CD14-positive monocyte (primary cell): ENCODE data around the gene LRIT1. TPM values are rescaled to one million over a fixed set of nuclear protein-coding genes. Genes with fewer than 3 reads are reported as not detected.

ENCODE experiments used
- DNase-seq, 3 donors: peaks; one replicate each; pipeline ENCODE4 v3.0.0-alpha.2; 2011 to 2022
- H2AFZ ChIP-seq: 2 replicates; pipeline ENCODE4 v1.6.0; 2012; ENCODE audit warnings: mild to moderate bottlenecking, low read depth, low read length, inconsistent platforms; ENCODE audit not compliant: insufficient read depth, poor library complexity, severe bottlenecking
- H3K27ac ChIP-seq, 2 donors: 1 replicate in 1 of 2; 2 replicates in 1 of 2; pipeline ENCODE4 v1.5.1; 2012 to 2013; ENCODE audit warnings: low read length in 2 of 2, control low read depth in 1 of 2, inconsistent platforms in 1 of 2, low read depth in 1 of 2, mild to moderate bottlenecking in 1 of 2
- H3K27me3 ChIP-seq, 2 donors: one replicate each; pipeline versions ENCODE4 v1.6.0 to v1.6.1; 2011 to 2013; ENCODE audit warnings: low read length in 2 of 2; ENCODE audit not compliant: control insufficient read depth in 2 of 2, insufficient read depth in 2 of 2
- H3K36me3 ChIP-seq, 2 donors: replicated peaks in 1 of 2; 1 replicate in 1 of 2; 2 replicates in 1 of 2; pipeline versions ENCODE4 v1.5.1 to v1.6.1; 2012 to 2013; ENCODE audit warnings: low read length in 2 of 2, control low read depth in 1 of 2, inconsistent platforms in 1 of 2, mild to moderate bottlenecking in 1 of 2; ENCODE audit not compliant: insufficient read depth in 2 of 2, control insufficient read depth in 1 of 2
- H3K4me1 ChIP-seq, 2 donors: 1 replicate in 1 of 2; 2 replicates in 1 of 2; pipeline versions ENCODE4 v1.5.1 to v1.6.1; 2012 to 2013; ENCODE audit warnings: low read length in 2 of 2, control low read depth in 1 of 2, inconsistent platforms in 1 of 2, mild to moderate bottlenecking in 1 of 2, moderate library complexity in 1 of 2; ENCODE audit not compliant: insufficient read depth in 2 of 2, control insufficient read depth in 1 of 2
- H3K4me2 ChIP-seq: replicated peaks from 2 replicates; pipeline ENCODE3; 2012; ENCODE audit warnings: low read length, moderate library complexity, mild to moderate bottlenecking; ENCODE audit not compliant: poor library complexity, severe bottlenecking; ENCODE audit errors: extremely low read depth
- H3K4me3 ChIP-seq, 3 experiments: fragments of 200-600 bp in 1 of 3; sonication (generic) in 1 of 3; replicated peaks in 1 of 3; 1 replicate in 2 of 3; 2 replicates in 1 of 3; pipeline ENCODE4 v1.5.1; 2011 to 2013; ENCODE audit warnings: low read length in 3 of 3, mild to moderate bottlenecking in 3 of 3, control low read depth in 2 of 3, low read depth in 2 of 3, inconsistent platforms in 1 of 3, moderate library complexity in 1 of 3
- H3K79me2 ChIP-seq: 2 replicates; pipeline ENCODE4 v1.6.0; 2012; ENCODE audit warnings: mild to moderate bottlenecking, control low read depth, inconsistent platforms, low read length, moderate library complexity; ENCODE audit not compliant: insufficient read depth
- H3K9ac ChIP-seq: 2 replicates; pipeline ENCODE4 v1.6.0; 2017; ENCODE audit warnings: low read length, mild to moderate bottlenecking; ENCODE audit not compliant: insufficient read depth, poor library complexity, severe bottlenecking
- H3K9me3 ChIP-seq, 2 donors: replicated peaks in 1 of 2; 1 replicate in 1 of 2; 2 replicates in 1 of 2; pipeline versions ENCODE4 v1.5.1 to v1.6.1; 2012 to 2013; ENCODE audit warnings: low read length in 2 of 2, control low read depth in 1 of 2; ENCODE audit not compliant: control insufficient read depth in 1 of 2, insufficient read depth in 1 of 2
- H4K20me1 ChIP-seq: 2 replicates; pipeline ENCODE4 v1.6.0; 2012; ENCODE audit warnings: mild to moderate bottlenecking, low read length, control low read depth, moderate library complexity; ENCODE audit not compliant: insufficient read depth
- H3K27ac Mint-ChIP-seq, 7 donors: one replicate each; pipeline ENCODE4 v1.8.0; 2020; ENCODE audit warnings: mild to moderate bottlenecking in 7 of 7, mixed read lengths in 7 of 7, moderate library complexity in 6 of 7, inconsistent platforms in 2 of 7
- H3K27me3 Mint-ChIP-seq, 3 donors: one replicate each; pipeline ENCODE4 v1.8.0; 2021 to 2022; ENCODE audit warnings: low read depth in 3 of 3, mild to moderate bottlenecking in 3 of 3, mixed read lengths in 3 of 3, moderate library complexity in 3 of 3, inconsistent platforms in 1 of 3
- H3K36me3 Mint-ChIP-seq, 2 donors: one replicate each; pipeline ENCODE4 v1.8.0; 2020; ENCODE audit warnings: mixed read lengths in 2 of 2, inconsistent platforms in 1 of 2, mild to moderate bottlenecking in 1 of 2
- H3K4me1 Mint-ChIP-seq: one replicate; pipeline ENCODE4 v1.8.0; 2020; ENCODE audit warnings: mild to moderate bottlenecking, mixed read lengths
- H3K4me3 Mint-ChIP-seq, 2 donors: one replicate each; pipeline ENCODE4 v1.8.0; 2020; ENCODE audit warnings: mild to moderate bottlenecking in 2 of 2, mixed read lengths in 2 of 2, moderate library complexity in 1 of 2
- H3K9me3 Mint-ChIP-seq, 7 donors: one replicate each; pipeline ENCODE4 v1.8.0; 2020 to 2022; ENCODE audit warnings: mixed read lengths in 7 of 7, mild to moderate bottlenecking in 6 of 7, moderate library complexity in 6 of 7, inconsistent platforms in 2 of 7
- CTCF ChIP-seq: fragments of 200-600 bp; IDR thresholded peaks from one replicate; pipeline ENCODE4 v1.8.0; 2022; ENCODE audit warnings: antibody characterized with exemption, mild to moderate bottlenecking
- WGBS: methylation state at CpG from one replicate; pipeline ENCODE4 v1.1.5; 2013; ENCODE audit warnings: missing lambda C conversion rate; ENCODE audit not compliant: insufficient coverage; 5-methylcytosine and 5-hydroxymethylcytosine counted together
- intact Hi-C, 2 donors: fragments of 100-400 bp; cut with micrococcal nuclease; formaldehyde crosslinking; loops; one replicate each; pipeline versions ENCODE4 v1.15.0 to v1.15.1; 2023
- polyA plus RNA-seq, 3 donors: library from polyadenylated mRNA; depleted of rRNA in 1 of 3; unstranded in 2 of 3; stranded (reverse) in 1 of 3; fragments of 300-500 nt in 2 of 3; fragments of >200 nt in 1 of 3; fragmentation: Illumina TruSeq in 2 of 3; gene quantifications; 1 replicate in 2 of 3; 2 replicates in 1 of 3; pipeline ENCODE4 v1.2.3, GENCODE V29; 2012 to 2021

Gene LRIT1
- polyA plus RNA-seq, 3 donors, result not detected

DNA sequence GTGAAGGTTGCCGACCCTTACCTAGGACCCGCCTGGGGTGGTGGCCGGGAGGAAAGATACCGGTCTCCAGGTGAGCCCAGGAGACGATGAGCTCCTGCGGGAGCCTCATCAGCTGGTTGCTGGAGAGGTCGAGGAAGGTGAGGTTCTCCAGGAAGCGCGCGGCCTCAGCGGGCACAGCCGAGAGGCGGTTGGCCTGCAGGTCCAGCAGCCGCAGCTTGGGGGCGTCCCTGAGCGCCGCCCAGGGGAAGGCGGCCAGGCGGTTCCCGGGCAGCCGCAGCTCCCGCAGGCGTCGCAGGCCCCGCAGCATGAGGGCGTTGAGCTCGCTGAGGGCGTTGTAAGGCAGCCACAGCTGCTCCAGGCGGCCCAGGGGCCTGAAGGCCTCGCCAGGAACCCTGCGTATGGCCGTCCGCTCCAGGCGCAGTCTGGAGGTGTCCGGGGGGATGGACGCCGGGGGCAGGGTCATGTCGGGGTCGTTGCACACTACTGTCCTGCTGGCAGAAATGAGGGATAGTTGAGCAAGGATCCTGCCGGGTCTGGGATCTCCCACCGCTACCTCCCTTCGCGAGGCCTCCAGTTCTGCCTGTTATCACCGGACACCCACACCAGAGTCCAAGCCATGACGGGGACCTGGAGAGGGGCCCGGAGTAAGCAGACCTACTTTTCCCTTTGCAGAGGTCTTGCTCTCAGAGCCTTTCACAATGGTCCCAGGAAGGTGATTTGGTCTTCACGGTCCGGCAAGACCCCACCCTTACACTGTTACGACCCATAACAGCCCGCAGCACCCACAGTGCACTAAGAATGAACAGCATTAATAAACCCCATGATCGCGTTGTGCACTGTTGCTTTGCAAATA lies 3.9 kb downstream of the LRIT1 start:
- H3K4me1 Mint-ChIP-seq, result no peaks in the 10 kb centered on the region
- intact Hi-C loops, result no loop called here
- no peak overlapping the region for H3K27ac Mint-ChIP-seq
- H3K9me3 ChIP-seq, result no peaks in the 10 kb centered on the region
- no peak overlapping the region for H3K4me3 ChIP-seq
- no peak overlapping the region for H3K9ac ChIP-seq
- no peak for DNase-seq
- H3K27me3 Mint-ChIP-seq, result peaks cover 4 to 16% (median 14%) of the 10 kb centered on the region in 3 donors
- H3K4me3 Mint-ChIP-seq, result peak overlapping the region in 1 of 2 donors; percentile 26
- no peak overlapping the region for H3K27ac ChIP-seq
- H3K79me2 ChIP-seq, result no peaks in the 10 kb centered on the region
- no peaks in the 10 kb centered on the region for H3K36me3 Mint-ChIP-seq
- H4K20me1 ChIP-seq, result no peaks in the 10 kb centered on the region
- TF ChIP-seq CTCF, result peak; percentile 11
- no peaks in the 10 kb centered on the region for H3K36me3 ChIP-seq
- H3K9me3 Mint-ChIP-seq, result peaks cover 0 to 8% (median 2%) of the 10 kb centered on the region in 7 donors
- H3K27me3 ChIP-seq, result no peaks in the 10 kb centered on the region
- WGBS, result 53% methylated on average over 49 of the region's 52 CpGs
- no peaks in the 10 kb centered on the region for H3K4me1 ChIP-seq
- no peak overlapping the region for H3K4me2 ChIP-seq
- H2AFZ ChIP-seq, result no peak overlapping the region

DNA sequence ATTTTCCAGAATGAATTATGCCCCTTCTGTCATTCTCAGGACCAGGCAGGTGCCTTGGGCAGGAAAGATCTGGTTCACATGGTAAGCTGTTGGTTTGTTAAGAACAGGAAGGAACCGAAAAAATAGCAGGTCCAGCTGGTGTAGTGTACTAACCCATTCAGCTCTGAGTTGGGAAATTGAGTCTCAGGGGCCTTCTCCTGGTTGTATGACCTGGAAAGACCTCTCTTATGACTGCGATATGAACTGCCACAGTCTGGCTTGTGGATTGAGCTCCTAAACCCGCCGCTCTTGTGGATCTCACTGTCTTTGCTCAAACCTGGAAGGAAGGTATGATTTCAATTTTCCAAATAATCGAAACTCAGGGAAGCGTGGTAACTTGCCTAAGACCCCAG lies 4.5 kb downstream of the LRIT1 start:
- Histone ChIP-seq H3K27me3 (no peaks in the 10 kb centered on the region), H3K4me2 (no peak overlapping the region), H3K4me1 (no peaks in the 10 kb centered on the region), H3K9ac (no peak overlapping the region), H3K36me3 (no peaks in the 10 kb centered on the region), H3K4me3 (no peak overlapping the region), H3K27ac (no peak overlapping the region), H3K9me3 (no peaks in the 10 kb centered on the region), H4K20me1 (no peaks in the 10 kb centered on the region), H2AFZ (no peak overlapping the region), H3K79me2 (no peaks in the 10 kb centered on the region)
- WGBS, result 44% methylated on average over 1 of the region's 6 CpGs
- intact Hi-C loops, result no loop called here
- peaks cover 0 to 8% (median 2%) of the 10 kb centered on the region in 7 donors for H3K9me3 Mint-ChIP-seq
- H3K4me1 Mint-ChIP-seq, result no peaks in the 10 kb centered on the region
- no peak overlapping the region for H3K27ac Mint-ChIP-seq
- no peak for TF ChIP-seq CTCF
- no peak for DNase-seq
- H3K4me3 Mint-ChIP-seq, result no peak overlapping the region
- no peaks in the 10 kb centered on the region for H3K36me3 Mint-ChIP-seq
- peaks cover 4 to 16% (median 14%) of the 10 kb centered on the region in 3 donors for H3K27me3 Mint-ChIP-seq
